Vagina (tissue), 2 donors: Measurements from ENCODE around the gene APOOL.

Experiments used
- CTCF ChIP-seq, 3 experiments: fragments of 450-650 bp in 2 of 3; fragments of 200-600 bp in 1 of 3; sonication (generic) in 1 of 3; IDR thresholded peaks; one replicate each; pipeline ENCODE4 v1.5.1; 2017 to 2019; ENCODE audit warnings: antibody characterized with exemption in 3 of 3, mild to moderate bottlenecking in 2 of 3, moderate library complexity in 2 of 3
- POLR2A ChIP-seq, 2 donors: fragments of 450-650 bp; IDR thresholded peaks; one replicate each; pipeline ENCODE4 v1.6.1; 2017; ENCODE audit warnings: antibody characterized with exemption in 2 of 2, mild to moderate bottlenecking in 2 of 2, moderate library complexity in 2 of 2
- POLR2AphosphoS5 ChIP-seq, 2 donors: sonication (generic); formaldehyde crosslinking; IDR thresholded peaks; one replicate each; pipeline ENCODE4 v1.9.0; 2017; ENCODE audit warnings: antibody characterized with exemption in 2 of 2, mild to moderate bottlenecking in 2 of 2, low read depth in 1 of 2; ENCODE audit not compliant: insufficient read depth in 1 of 2

- no peak for TF ChIP-seq CTCF (IDR thresholded peaks at IDR 0.05)
- no peak for TF ChIP-seq POLR2AphosphoS5 (IDR thresholded peaks at IDR 0.05; ENCODE audit: insufficient read depth in 1 of 2, low read depth in 1 of 2)
- TF ChIP-seq POLR2A (IDR thresholded peaks at IDR 0.05): no peak
These were observed 108.6 kb downstream of the APOOL start for GRCh38 chrX:85112293-85112692.
